Endothelial cell of umbilical vein (primary cell): ENCODE data around the gene BAX. TPM values are rescaled to one million over a fixed set of nuclear protein-coding genes. Genes with fewer than 3 reads are reported as not detected.

Source experiments
- BruUV-seq: library from RNA; stranded (reverse); fragments of 400-500 nt; replicated peaks from 2 replicates; lab custom pipeline; 2021; lab: Mats Ljungman, UMichigan
- CTCF ChIA-PET: fragments of 300-600, 350-600 bp; sonication (Branson Sonifier 250); formaldehyde crosslinking; loops from one replicate; lab custom pipeline; 2021; ENCODE audit warnings: antibody characterized with exemption, inconsistent platforms; lab: Charles Lee
- POLR2A ChIA-PET: fragments of 300-600, 350-600 bp; sonication (Branson Sonifier 250); formaldehyde crosslinking; loops from one replicate; lab custom pipeline; 2021; ENCODE audit warnings: antibody characterized with exemption, inconsistent platforms; lab: Charles Lee
- DNase-seq: peaks from one replicate; pipeline ENCODE4 v3.0.0-alpha.2; 2011; ENCODE audit warnings: low read depth, low spot score
- FAIRE-seq: peaks from 2 replicates; lab custom pipeline; 2011; peaks lifted over from hg19 to GRCh38; lab: Jason Lieb, UNC
- H2AFZ ChIP-seq: 2 replicates; pipeline ENCODE4 v1.6.0; 2012; ENCODE audit warnings: low read depth, low read length, control low read depth, inconsistent platforms
- H3K27ac ChIP-seq: 2 replicates; pipeline ENCODE4 v1.5.1; 2011; ENCODE audit warnings: low read depth, mild to moderate bottlenecking, control low read depth, low read length, moderate library complexity; ENCODE audit not compliant: insufficient read depth
- H3K27me3 ChIP-seq, 2 experiments: 2 replicates each; pipeline versions ENCODE4 v1.6.0 to v1.6.1; 2011; ENCODE audit warnings: low read length in 2 of 2, mixed read lengths in 1 of 2; ENCODE audit not compliant: control insufficient read depth in 2 of 2, insufficient read depth in 2 of 2
- H3K36me3 ChIP-seq, 2 experiments: 2 replicates in 1 of 2; 3 replicates in 1 of 2; pipeline ENCODE4 v1.5.1; 2011; ENCODE audit warnings: low read length in 2 of 2, mild to moderate bottlenecking in 1 of 2, moderate library complexity in 1 of 2; ENCODE audit not compliant: control insufficient read depth in 2 of 2, insufficient read depth in 2 of 2; ENCODE audit errors: extremely low read depth in 1 of 2
- H3K4me1 ChIP-seq: 3 replicates; pipeline ENCODE4 v1.5.1; 2011; ENCODE audit warnings: mild to moderate bottlenecking, low read length; ENCODE audit not compliant: control insufficient read depth, insufficient read depth; ENCODE audit errors: extremely low read depth
- H3K4me2 ChIP-seq: 2 replicates; pipeline ENCODE4 v1.6.1; 2011; ENCODE audit warnings: low read length, control low read depth, mixed read lengths; ENCODE audit not compliant: insufficient read depth
- H3K4me3 ChIP-seq, 3 experiments: fragments of 200-600 bp in 1 of 3; sonication (generic), shearing (Covaris generic) in 1 of 3; replicated peaks in 1 of 3; 2 replicates each; pipeline ENCODE4 v1.5.1; 2011 to 2016; ENCODE audit warnings: control low read depth in 3 of 3, low read length in 3 of 3, mild to moderate bottlenecking in 2 of 3, inconsistent platforms in 1 of 3, low read depth in 1 of 3, moderate library complexity in 1 of 3; ENCODE audit not compliant: insufficient read depth in 1 of 3
- H3K79me2 ChIP-seq: 2 replicates; pipeline ENCODE4 v1.6.0; 2012; ENCODE audit warnings: low read length, inconsistent platforms; ENCODE audit not compliant: control insufficient read depth, insufficient read depth
- H3K9ac ChIP-seq: replicated peaks from 2 replicates; pipeline ENCODE3; 2011; ENCODE audit warnings: low read length, control low read depth; ENCODE audit not compliant: insufficient read depth; ENCODE audit errors: extremely low read depth
- H3K9me1 ChIP-seq: replicated peaks from 3 replicates; pipeline ENCODE4 v1.6.0; 2011; ENCODE audit warnings: mild to moderate bottlenecking, low read length; ENCODE audit not compliant: control insufficient read depth, insufficient read depth; ENCODE audit errors: extremely low read depth
- H3K9me3 ChIP-seq: replicated peaks from 2 replicates; pipeline ENCODE4 v1.5.1; 2012; ENCODE audit warnings: low read length, inconsistent platforms; ENCODE audit not compliant: control insufficient read depth, insufficient read depth
- H4K20me1 ChIP-seq: replicated peaks from 2 replicates; pipeline ENCODE3; 2011; ENCODE audit warnings: mild to moderate bottlenecking, low read length; ENCODE audit not compliant: control insufficient read depth, insufficient read depth; ENCODE audit errors: extremely low read depth
- CTCF ChIP-seq, 2 donors: IDR thresholded peaks; 1 replicate in 1 of 2; 2 replicates in 1 of 2; pipeline ENCODE4 v1.5.1; 2011; ENCODE audit warnings: low read length in 2 of 2, mild to moderate bottlenecking in 2 of 2, moderate library complexity in 2 of 2, control low read depth in 1 of 2, inconsistent platforms in 1 of 2, low read depth in 1 of 2; ENCODE audit not compliant: insufficient read depth in 1 of 2; ENCODE audit errors: extremely low read depth in 1 of 2
- EZH2 ChIP-seq: IDR thresholded peaks from 2 replicates; pipeline ENCODE4 v1.6.1; 2012; ENCODE audit warnings: borderline replicate concordance, low read depth, mild to moderate bottlenecking, moderate library complexity, low read length, inconsistent platforms; ENCODE audit not compliant: severe bottlenecking
- FOS ChIP-seq: IDR thresholded peaks from 2 replicates; pipeline ENCODE4 v1.6.1; 2011; ENCODE audit warnings: mild to moderate bottlenecking, low read length, moderate library complexity, borderline replicate concordance; ENCODE audit not compliant: insufficient read depth
- GATA2 ChIP-seq: IDR thresholded peaks from 2 replicates; pipeline ENCODE4 v1.7.0; 2011; ENCODE audit warnings: low read depth, mild to moderate bottlenecking, moderate library complexity, mixed read lengths, low read length; ENCODE audit not compliant: insufficient read length, insufficient read depth
- JUN ChIP-seq: IDR thresholded peaks from 2 replicates; pipeline ENCODE4 v1.6.1; 2011; ENCODE audit warnings: borderline replicate concordance, low read depth; ENCODE audit not compliant: insufficient read length, insufficient read depth
- MAX ChIP-seq: IDR thresholded peaks from 2 replicates; pipeline ENCODE4 v1.6.1; 2011; ENCODE audit not compliant: insufficient read depth, insufficient read length
- MYC ChIP-seq: IDR thresholded peaks from one replicate; pipeline ENCODE4 v1.6.1; 2011; ENCODE audit warnings: mild to moderate bottlenecking, low read depth, low read length
- POLR2A ChIP-seq: IDR thresholded peaks from 2 replicates; pipeline ENCODE4 v1.6.1; 2012; ENCODE audit warnings: low read depth, mild to moderate bottlenecking, control low read depth, low read length
- POLR2AphosphoS5 ChIP-seq: IDR thresholded peaks from 2 replicates; pipeline ENCODE4 v1.6.1; 2012; ENCODE audit warnings: low read depth, mild to moderate bottlenecking, control low read depth, low read length, moderate library complexity; ENCODE audit not compliant: insufficient read depth
- dilution Hi-C: fragments of 300-500 bp; cut with MboI; formaldehyde crosslinking; loops from one replicate; pipeline ENCODE4 v1.15.0; 2019; ENCODE audit warnings: low sequenced_read_pairs; ENCODE audit not compliant: extremely low pct_ligation_motif_present
- intact Hi-C: fragments of 100-400 bp; cut with micrococcal nuclease; formaldehyde crosslinking; loops from one replicate; pipeline ENCODE4 v1.10.0; 2022
- polyA plus RNA-seq, 4 experiments: library from polyadenylated mRNA; depleted of rRNA in 3 of 4; stranded (reverse) in 3 of 4; unstranded in 1 of 4; fragments of >200 nt; gene quantifications; 2 replicates each; pipeline versions ENCODE4 v1.2.1 to v1.2.3, GENCODE V29; 2011 to 2012; ENCODE audit warnings: missing spikeins in 1 of 4
- total RNA-seq: library from RNA; stranded (reverse); gene quantifications from 2 replicates; pipeline ENCODE4 v1.2.3, GENCODE V29; 2021

Gene BAX
- total and polyA plus RNA-seq, 2 donors (not counting 3 experiments of a cell fraction or from before 2014, with no cell fraction given): 267 to 283 TPM

- ChIA-PET CTCF (interaction anchor here (0.8 to 2.7 kb wide), 6 partner anchors 31 to 180 kb away, joined by 3 to 20 read pairs (median 8); partner anchors contain the start of gene HSD17B14), POLR2A (interaction anchor here (1.2 to 2.3 kb wide), 3 partner anchors 88 to 96 kb away, joined by 3 to 14 read pairs (median 4); partner anchors contain the start of gene PPP1R15A)
- H3K27me3 ChIP-seq: no peaks in the 10 kb centered on the region
- peaks cover 16% of the 10 kb centered on the region for H3K79me2 ChIP-seq
- DNase-seq (no peak), FAIRE-seq (no peak)
- H3K36me3 ChIP-seq: peaks cover 5 to 9% of the 10 kb centered on the region in 2 experiments
- no peak overlapping the region for H3K4me3 ChIP-seq
- intact Hi-C loops: no loop called here
- TF ChIP-seq FOS (no peak), MYC (no peak), MAX (no peak), EZH2 (no peak), POLR2AphosphoS5 (no peak), GATA2 (no peak), JUN (no peak), POLR2A (no peak), CTCF (IDR thresholded peaks at IDR 0.05; ENCODE audit: extremely low read depth in 1 of 2, insufficient read depth in 1 of 2, low read depth in 1 of 2, low read length in 2 of 2) (no peak)
- no peak overlapping the region for H2AFZ ChIP-seq
- no peak overlapping the region for H3K9ac ChIP-seq
- H3K9me3 ChIP-seq: no peaks in the 10 kb centered on the region
- no peak overlapping the region for H3K4me2 ChIP-seq
- peaks cover 16% of the 10 kb centered on the region for H3K4me1 ChIP-seq
- no TSS peak for BruUV-seq
- no peaks in the 10 kb centered on the region for H3K9me1 ChIP-seq
- dilution Hi-C loops: no loop called here
- no peak overlapping the region for H3K27ac ChIP-seq
- H4K20me1 ChIP-seq: peaks cover 3% of the 10 kb centered on the region
These were observed 13.5 kb downstream of the BAX start for GRCh38 chr19:48968179-48968661.
